Spleen (tissue), 13 donors: Measurements from ENCODE around the gene CSNK1E. TPM values are rescaled to one million over a fixed set of nuclear protein-coding genes. Genes with fewer than 3 reads are reported as not detected.
"Not testable (repeated sequence)": the region's sequence is repeated elsewhere in the genome, so short reads cannot be mapped to it uniquely, and the experiment has no call there.

ENCODE experiments used
- DNase-seq: peaks from one replicate; pipeline ENCODE4 v3.0.0-alpha.2; 2020
- H3K27ac ChIP-seq, 8 donors: fragments of 200-600 bp; sonication (generic) in 7 of 8; 1 replicate in 4 of 8; 2 replicates in 4 of 8; pipeline versions ENCODE4 v1.5.0 to v1.8.0; 2016 to 2021; ENCODE audit warnings: inconsistent platforms in 4 of 8, mild to moderate bottlenecking in 4 of 8, moderate library complexity in 1 of 8
- H3K27me3 ChIP-seq, 7 donors: fragments of 200-600 bp; sonication (generic) in 6 of 7; replicated peaks in 1 of 7; 1 replicate in 4 of 7; 2 replicates in 3 of 7; pipeline versions ENCODE4 v1.5.0 to v1.8.0; 2016 to 2021; ENCODE audit warnings: inconsistent platforms in 3 of 7, mild to moderate bottlenecking in 1 of 7
- H3K36me3 ChIP-seq, 6 donors: fragments of 200-600 bp; sonication (generic) in 5 of 6; 1 replicate in 4 of 6; 2 replicates in 2 of 6; pipeline versions ENCODE4 v1.5.0 to v1.8.0; 2016 to 2021; ENCODE audit warnings: inconsistent platforms in 2 of 6
- H3K4me1 ChIP-seq, 6 donors: fragments of 200-600 bp; sonication (generic) in 5 of 6; 1 replicate in 3 of 6; 2 replicates in 3 of 6; pipeline versions ENCODE4 v1.5.0 to v1.8.0; 2016 to 2021; ENCODE audit warnings: inconsistent platforms in 3 of 6
- H3K4me3 ChIP-seq, 8 donors: fragments of 200-600 bp; sonication (generic) in 7 of 8; 1 replicate in 4 of 8; 2 replicates in 4 of 8; pipeline versions ENCODE4 v1.5.0 to v1.8.0; 2016 to 2021; ENCODE audit warnings: inconsistent platforms in 4 of 8, mild to moderate bottlenecking in 4 of 8, moderate library complexity in 2 of 8
- H3K9me3 ChIP-seq, 8 donors: fragments of 200-600 bp; sonication (generic) in 7 of 8; 1 replicate in 4 of 8; 2 replicates in 4 of 8; pipeline versions ENCODE4 v1.5.0 to v1.8.0; 2016 to 2021; ENCODE audit warnings: inconsistent platforms in 4 of 8
- POLR2A ChIP-seq, 3 donors: fragments of 450-650 bp; IDR thresholded peaks; one replicate each; pipeline ENCODE4 v1.5.1; 2017; ENCODE audit warnings: antibody characterized with exemption in 3 of 3, mild to moderate bottlenecking in 1 of 3
- POLR2AphosphoS5 ChIP-seq, 3 donors: sonication (generic); formaldehyde crosslinking; IDR thresholded peaks; one replicate each; pipeline ENCODE4 v1.5.1; 2017; ENCODE audit warnings: antibody characterized with exemption in 3 of 3
- WGBS, 5 donors: extraction: QIAGEN DNeasy Blood & Tissue Kit in 3 of 5; methylation state at CpG; one replicate each; pipeline versions ENCODE4 v1.1.5 to v1.1.7; 2013 to 2018; 5-methylcytosine and 5-hydroxymethylcytosine counted together
- intact Hi-C: fragments of 100-400 bp; cut with DNase I; formaldehyde crosslinking; loops from one replicate; pipeline ENCODE4 v1.15.0; 2023; ENCODE audit warnings: low total_unique reads
- long read RNA-seq, 2 donors: transcript quantifications; one replicate each; lab custom pipeline, GENCODE V29; 2026
- polyA plus RNA-seq, 3 donors: library from polyadenylated mRNA; stranded (reverse); fragments of 200-250 nt; gene quantifications; one replicate each; pipeline ENCODE4 v1.2.1, GENCODE V29; 2013
- total RNA-seq, 7 donors: library from RNA; depleted of rRNA in 3 of 7; stranded (reverse); fragments of >200 nt in 3 of 7; fragmentation: NEBNext Ultra II Directional in 4 of 7; extraction: Animal tissue kit (Norgen Biotek cat#: 25700) in 4 of 7; gene quantifications; one replicate each; pipeline versions ENCODE4 v1.1.0 to v1.2.1, GENCODE V29; 2016 to 2021
- TF ChIP-seq, protein P1 (sequence below), 11 experiments: fragments of 200-600 bp in 7 of 11; fragments of 450-650 bp in 4 of 11; sonication (generic) in 4 of 11; IDR thresholded peaks in 8 of 11; conservative IDR thresholded peaks in 3 of 11; 1 replicate in 7 of 11; 2 replicates in 4 of 11; pipeline versions ENCODE4 v1.4.0 to v1.8.0; 2016 to 2021; ENCODE audit warnings: antibody characterized with exemption in 11 of 11, inconsistent platforms in 4 of 11, mild to moderate bottlenecking in 1 of 11
- donor health status: healthy with polysubstance abuse.
- donor health status: DM: no; HTN: no; CAD: no; lungs with moderate emphysema.
- donor health status: DM: no; HTN: no; CAD: no.
- donor health status: Bipolar disorder and iron deficiency.
- donor health status: healthy.
- donor health status: DM: no; HTN: no; CAD: no.
- donor health status: DM: yes; HTN: yes; CAD: no.

Gene CSNK1E
- total RNA-seq (100 to 1,000 TPM in 5 of 7 donors, 10 to 100 TPM in 2; 59.0 to 157 (median 110) TPM), polyA plus RNA-seq (10 to 100 TPM; 32.8 to 73.9 (median 49.0) TPM)
- long read RNA-seq, donor 1, transcript CSNK1E-203 (11 exons, 2,791 nt): major isoform, 8 of 20 reads
- long read RNA-seq, donor 1, partial matches to known transcripts: 5 of 20 reads
- long read RNA-seq, donor 1, other reads (novel, unspliced or antisense): 0 of 20 reads
- long read RNA-seq, donor 2, transcript CSNK1E-203 (11 exons, 2,791 nt): major isoform, 5 of 32 reads
- long read RNA-seq, donor 2, partial matches to known transcripts: 23 of 32 reads
- long read RNA-seq, donor 2, other reads (novel, unspliced or antisense): 0 of 32 reads

DNA sequence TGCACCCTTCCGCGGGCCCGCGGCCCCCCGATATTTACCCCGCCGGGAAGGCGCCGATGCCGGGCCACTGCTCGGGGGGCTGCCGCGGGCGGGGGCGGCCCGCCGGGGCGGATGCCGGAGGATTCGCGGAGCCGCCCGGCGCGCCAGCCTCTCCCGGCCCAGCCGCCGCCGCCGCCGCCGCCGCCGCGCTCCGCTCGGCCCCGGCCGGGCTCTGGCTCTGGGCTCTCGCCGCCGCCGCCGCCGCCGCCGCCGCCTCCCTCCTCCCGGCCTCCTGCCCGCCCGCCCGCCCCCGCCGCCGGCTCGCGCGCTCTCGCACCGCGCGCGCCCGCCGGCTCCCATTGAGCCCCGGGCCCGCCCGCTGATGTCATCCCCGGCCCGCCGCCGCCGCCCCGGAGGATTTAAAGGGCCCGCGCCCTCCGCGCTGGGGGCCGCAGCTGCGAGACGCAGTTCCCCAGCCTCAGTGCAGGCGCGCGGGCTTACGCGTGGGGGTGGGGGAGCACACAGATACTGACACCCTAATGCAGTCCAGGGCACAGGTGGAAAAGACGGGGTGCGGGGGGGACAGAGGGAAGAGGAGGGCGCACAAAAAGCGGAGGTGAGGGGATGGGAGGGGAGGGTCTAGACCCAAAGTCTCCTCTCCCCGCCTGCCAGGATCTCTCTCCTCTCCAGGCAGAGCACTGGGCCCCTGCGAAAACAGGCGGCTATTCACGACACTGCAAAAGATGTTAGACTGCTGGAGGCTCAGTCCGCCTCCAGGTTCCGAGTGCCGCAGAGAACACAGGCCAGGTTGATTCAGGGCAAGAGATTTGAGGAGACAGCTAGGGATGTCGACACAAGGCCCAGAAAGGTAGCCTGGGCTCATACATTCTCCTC is at the start of gene CSNK1E:
Gene CSNK1E (minus strand): TSS at position 312 of the 873 bp plus-strand sequence. CDS start 3,276 bp downstream, outside the sequence.
- H3K4me1 ChIP-seq: peaks cover 32 to 63% (median 58%) of the 10 kb centered on the region in 6 donors
- no peaks in the 10 kb centered on the region for H3K9me3 ChIP-seq
- H3K4me3 ChIP-seq: peak within 1 kb of the TSS; percentile 47 to 85 (median 56)
- peak; percentile 46 to 73 (median 66) for TF ChIP-seq POLR2AphosphoS5 (IDR thresholded peaks at IDR 0.05)
- TF ChIP-seq, protein P1, sequence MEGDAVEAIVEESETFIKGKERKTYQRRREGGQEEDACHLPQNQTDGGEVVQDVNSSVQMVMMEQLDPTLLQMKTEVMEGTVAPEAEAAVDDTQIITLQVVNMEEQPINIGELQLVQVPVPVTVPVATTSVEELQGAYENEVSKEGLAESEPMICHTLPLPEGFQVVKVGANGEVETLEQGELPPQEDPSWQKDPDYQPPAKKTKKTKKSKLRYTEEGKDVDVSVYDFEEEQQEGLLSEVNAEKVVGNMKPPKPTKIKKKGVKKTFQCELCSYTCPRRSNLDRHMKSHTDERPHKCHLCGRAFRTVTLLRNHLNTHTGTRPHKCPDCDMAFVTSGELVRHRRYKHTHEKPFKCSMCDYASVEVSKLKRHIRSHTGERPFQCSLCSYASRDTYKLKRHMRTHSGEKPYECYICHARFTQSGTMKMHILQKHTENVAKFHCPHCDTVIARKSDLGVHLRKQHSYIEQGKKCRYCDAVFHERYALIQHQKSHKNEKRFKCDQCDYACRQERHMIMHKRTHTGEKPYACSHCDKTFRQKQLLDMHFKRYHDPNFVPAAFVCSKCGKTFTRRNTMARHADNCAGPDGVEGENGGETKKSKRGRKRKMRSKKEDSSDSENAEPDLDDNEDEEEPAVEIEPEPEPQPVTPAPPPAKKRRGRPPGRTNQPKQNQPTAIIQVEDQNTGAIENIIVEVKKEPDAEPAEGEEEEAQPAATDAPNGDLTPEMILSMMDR (IDR thresholded peaks at IDR 0.05 in 8 of 11, conservative IDR thresholded peaks at IDR 0.05 in 3 of 11): no peak
- no peak for TF ChIP-seq POLR2A (IDR thresholded peaks at IDR 0.05)
- intact Hi-C loops: no loop called here
- H3K36me3 ChIP-seq: peaks cover 0 to 11% (median 0%) of the 10 kb centered on the region in 6 donors
- DNase-seq: peak; percentile 94
- H3K27me3 ChIP-seq: peaks cover 0 to 6% (median 0%) of the 10 kb centered on the region in 7 donors
- 3% methylated on average over 34 to 98 of the region's 98 CpGs for WGBS, 5 donors
- H3K27ac ChIP-seq: peak within 1 kb of the TSS; percentile 93 to 97 (median 96)

DNA sequence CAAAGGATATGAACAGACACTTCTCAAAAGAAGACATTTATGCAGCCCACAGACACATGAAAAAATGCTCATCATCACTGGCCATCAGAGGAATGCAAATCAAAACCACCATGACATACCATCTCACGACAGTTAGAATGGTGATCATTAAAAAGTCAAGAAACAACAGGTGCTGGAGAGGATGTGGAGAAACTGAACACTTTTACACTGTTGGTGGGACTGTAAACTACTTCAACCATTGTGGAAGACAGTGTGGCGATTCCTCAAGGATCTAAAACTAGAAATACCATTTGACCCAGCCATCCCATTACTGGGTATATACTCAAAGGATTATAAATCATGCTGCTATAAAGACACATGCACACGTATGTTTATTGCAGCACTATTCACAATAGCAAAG is 48.6 kb upstream of the CSNK1E start:
- H3K27ac ChIP-seq, DNase-seq, H3K27me3 ChIP-seq, H3K9me3 ChIP-seq, intact Hi-C loops, H3K36me3 ChIP-seq, H3K4me3 ChIP-seq: not testable (repeated sequence)
- 82 to 96% (median 92%) methylated on average over 2 to 3 of the region's 3 CpGs for WGBS, 5 donors
- H3K4me1 ChIP-seq: peaks cover 0 to 14% (median 0%) of the 10 kb centered on the region in 6 donors

DNA sequence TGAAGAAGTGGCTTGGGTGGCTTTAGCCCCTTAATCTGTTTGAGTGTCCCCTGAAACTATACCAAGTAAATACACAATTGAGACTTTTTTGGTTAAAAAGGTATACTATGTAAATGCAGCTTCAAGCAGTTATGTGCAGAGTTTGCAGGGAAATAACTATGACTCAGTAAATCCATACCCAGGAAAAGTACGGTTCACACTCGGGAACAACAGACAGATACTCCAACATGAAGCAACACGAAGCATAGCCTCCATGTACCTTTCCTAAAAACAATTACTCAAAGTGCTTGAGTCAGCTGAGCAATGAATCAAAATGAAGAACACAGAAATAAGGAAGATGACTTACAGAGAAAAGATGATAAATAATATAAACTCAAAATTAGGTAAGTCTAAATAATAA is 47.9 kb upstream of the CSNK1E start:
- Histone ChIP-seq H3K36me3 (peaks cover 0 to 12% (median 0%) of the 10 kb centered on the region in 6 donors), H3K4me1 (peaks cover 0 to 14% (median 0%) of the 10 kb centered on the region in 6 donors)
- H3K27ac ChIP-seq, H3K4me3 ChIP-seq, intact Hi-C loops, H3K27me3 ChIP-seq, H3K9me3 ChIP-seq, DNase-seq: not testable (repeated sequence)
- 92 to 97% (median 96%) methylated on average over 3 of the region's 3 CpGs for WGBS, 5 donors

DNA sequence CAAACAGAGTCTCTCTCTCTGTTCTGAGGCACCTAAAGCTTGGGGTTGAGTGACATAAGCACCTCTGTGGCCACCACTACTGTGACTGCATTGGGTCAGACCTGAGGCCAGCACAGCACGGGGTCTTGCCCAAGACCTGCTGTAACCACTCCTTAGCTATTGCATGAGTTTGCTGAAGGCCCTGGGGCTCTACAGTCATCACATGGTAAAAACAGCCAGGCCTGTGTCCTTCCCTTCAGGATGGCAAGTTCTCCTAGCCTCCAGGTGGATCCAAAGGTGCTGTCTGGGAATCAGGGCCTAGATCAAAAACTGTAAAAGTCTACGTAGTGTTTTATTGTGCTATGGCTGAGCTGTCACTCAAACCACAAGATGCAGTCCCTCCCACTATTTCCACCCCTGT is 43.3 kb upstream of the CSNK1E start:
- H3K9me3 ChIP-seq, intact Hi-C loops, H3K27me3 ChIP-seq, DNase-seq, H3K4me3 ChIP-seq, H3K4me1 ChIP-seq: not testable (repeated sequence)
- Histone ChIP-seq H3K27ac (peak overlapping the region in 1 of 8 donors; percentile 30), H3K36me3 (peaks cover 0 to 28% (median 1%) of the 10 kb centered on the region in 6 donors)
- 70 to 100% (median 93%) methylated on average over 1 to 2 of the region's 2 CpGs for WGBS, 5 donors

DNA sequence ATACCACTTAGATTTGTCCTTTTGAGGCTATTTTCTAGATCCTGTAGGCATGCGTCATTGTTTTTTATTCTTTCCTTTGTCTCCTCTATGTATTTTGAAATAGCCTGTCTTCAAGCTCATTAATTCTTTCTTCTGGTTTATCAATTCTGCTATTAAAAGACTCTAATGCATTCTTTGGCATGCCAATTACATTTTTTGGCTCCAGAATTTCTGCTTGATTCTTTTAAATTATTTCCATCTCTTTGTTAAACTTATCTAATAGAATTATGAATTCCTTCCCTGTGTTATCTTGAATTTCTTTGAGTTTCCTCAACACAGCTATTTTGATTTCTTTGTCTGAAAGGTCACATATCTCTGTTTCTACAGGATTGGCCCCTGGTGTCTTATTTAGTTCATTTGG is 42.6 kb upstream of the CSNK1E start:
- H3K4me1 ChIP-seq, H3K9me3 ChIP-seq, intact Hi-C loops, H3K27ac ChIP-seq, DNase-seq, H3K4me3 ChIP-seq, H3K27me3 ChIP-seq: not testable (repeated sequence)
- H3K36me3 ChIP-seq: peaks cover 0 to 35% (median 7%) of the 10 kb centered on the region in 6 donors
- 83 to 100% (median 90%) methylated on average over 1 of the region's 1 CpG; no CpG with 5 or more reads in 1 of the 5 donors for WGBS, 5 donors

DNA sequence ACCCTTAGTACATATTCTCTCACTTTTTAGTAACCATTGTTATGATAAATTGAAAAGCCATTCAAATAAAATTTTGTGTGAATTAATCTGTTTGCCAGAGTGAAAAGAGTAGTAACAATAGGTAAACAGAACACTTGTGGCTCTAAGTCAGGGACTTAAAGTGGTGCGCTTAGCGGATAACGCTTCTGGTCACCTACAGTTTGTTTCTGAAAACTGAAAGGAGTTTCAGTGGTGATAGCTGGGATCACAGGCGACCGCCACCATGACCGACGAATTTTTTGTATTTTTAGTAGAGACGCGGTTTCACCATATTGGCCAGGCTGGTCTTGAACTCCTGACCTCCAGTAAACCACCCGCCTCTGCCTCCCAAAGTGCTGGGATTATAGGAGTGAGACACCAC is 40.7 kb upstream of the CSNK1E start:
- H3K9me3 ChIP-seq, intact Hi-C loops, H3K27me3 ChIP-seq, H3K4me3 ChIP-seq, DNase-seq, H3K27ac ChIP-seq: not testable (repeated sequence)
- Histone ChIP-seq H3K36me3 (peaks cover 0 to 46% (median 7%) of the 10 kb centered on the region in 6 donors), H3K4me1 (peaks cover 0 to 10% (median 7%) of the 10 kb centered on the region in 6 donors)
- 82 to 92% (median 90%) methylated on average over 10 of the region's 10 CpGs for WGBS, 5 donors
